Liver (tissue), 3 donors: ENCODE data around the gene CHRM5.

Experiments
- CTCF ChIP-seq: fragments of 150-350 bp; IDR thresholded peaks from 2 replicates; pipeline ENCODE4 v1.5.1; 2017; ENCODE audit warnings: improper control_type of control experiment, low read depth, low read length; ENCODE audit not compliant: missing input control
- EGR1 ChIP-seq, 2 donors: IDR thresholded peaks; 2 replicates each; pipeline ENCODE4 v1.6.1; 2016 to 2018; ENCODE audit warnings: antibody characterized with exemption in 2 of 2, low read depth in 2 of 2
- FOXA2 ChIP-seq: IDR thresholded peaks from 2 replicates; pipeline ENCODE4 v1.6.1; 2016; ENCODE audit warnings: antibody characterized with exemption
- GABPA ChIP-seq, 2 donors: IDR thresholded peaks in 1 of 2; conservative IDR thresholded peaks in 1 of 2; 2 replicates each; pipeline ENCODE4 v1.6.1; 2016; ENCODE audit warnings: antibody characterized with exemption in 2 of 2, mild to moderate bottlenecking in 1 of 2, moderate library complexity in 1 of 2
- MAX ChIP-seq: IDR thresholded peaks from 2 replicates; pipeline ENCODE4 v1.6.1; 2016; ENCODE audit warnings: antibody characterized with exemption
- REST ChIP-seq: IDR thresholded peaks from 2 replicates; pipeline ENCODE4 v1.6.1; 2016; ENCODE audit warnings: antibody characterized with exemption, mild to moderate bottlenecking
- RXRA ChIP-seq, 2 donors: IDR thresholded peaks; 2 replicates each; pipeline ENCODE4 v1.6.1; 2017 to 2018; ENCODE audit warnings: antibody characterized with exemption in 2 of 2, mild to moderate bottlenecking in 1 of 2
- SP1 ChIP-seq: IDR thresholded peaks from 2 replicates; pipeline ENCODE4 v1.6.1; 2018; ENCODE audit warnings: antibody characterized with exemption, mild to moderate bottlenecking
- TAF1 ChIP-seq: conservative IDR thresholded peaks from 2 replicates; pipeline ENCODE4 v1.6.1; 2016; ENCODE audit warnings: antibody characterized with exemption, mild to moderate bottlenecking
- YY1 ChIP-seq: IDR thresholded peaks from 2 replicates; pipeline ENCODE4 v1.6.1; 2016; ENCODE audit warnings: antibody characterized with exemption, mild to moderate bottlenecking
- ZBTB33 ChIP-seq: IDR thresholded peaks from 2 replicates; pipeline ENCODE4 v1.6.1; 2016; ENCODE audit warnings: antibody characterized with exemption
- donor health status: healthy.
- donor health status: healthy.

GRCh38 chr15:33955945-33956344 is 12.4 kb upstream of the CHRM5 start:
- TF ChIP-seq CTCF: no peak
- no peak for TF ChIP-seq REST
- no peak for TF ChIP-seq TAF1
- TF ChIP-seq RXRA (IDR thresholded peaks at IDR 0.05): no peak
- TF ChIP-seq MAX: no peak
- TF ChIP-seq SP1: no peak
- no peak for TF ChIP-seq EGR1 (IDR thresholded peaks at IDR 0.05; ENCODE audit: low read depth in 2 of 2)
- no peak for TF ChIP-seq YY1
- TF ChIP-seq FOXA2: no peak
- TF ChIP-seq GABPA (IDR thresholded peaks at IDR 0.05 in 1 of 2, conservative IDR thresholded peaks at IDR 0.05 in 1 of 2): no peak
- TF ChIP-seq ZBTB33: no peak
